GM12872 (cell line): Measurements from ENCODE around the gene IQCM.

ENCODE experiments used
- CTCF ChIP-seq: IDR thresholded peaks from 3 replicates; pipeline ENCODE4 v1.5.1; 2011; ENCODE audit warnings: low read depth, mild to moderate bottlenecking, low read length, moderate library complexity; ENCODE audit not compliant: insufficient read depth

IQCM gene

GRCh38 chr4:149349541-149349940, 466.1 kb downstream of the IQCM start:
- no peak for TF ChIP-seq CTCF

- no peak for TF ChIP-seq CTCF
These were observed 468.5 kb downstream of the IQCM start for GRCh38 chr4:149347139-149347538.

- no peak for TF ChIP-seq CTCF
These were observed 470.2 kb downstream of the IQCM start for GRCh38 chr4:149345424-149345823.

- no peak for TF ChIP-seq CTCF
These were observed 471.2 kb downstream of the IQCM start for GRCh38 chr4:149344436-149344835.

- TF ChIP-seq CTCF: no peak
These were observed 472.0 kb downstream of the IQCM start for GRCh38 chr4:149343614-149344013.

GRCh38 chr4:149328161-149328560, 487.5 kb downstream of the IQCM start:
- no peak for TF ChIP-seq CTCF

GRCh38 chr4:149322203-149322602, 493.4 kb downstream of the IQCM start:
- TF ChIP-seq CTCF: no peak

GRCh38 chr4:149321438-149321837, 494.2 kb downstream of the IQCM start:
- TF ChIP-seq CTCF: no peak
